Fibroblast of skin of right biceps (primary cell): Measurements from ENCODE around the gene LAMC2.
"Not testable (repeated sequence)": the region's sequence is repeated elsewhere in the genome, so short reads cannot be mapped to it uniquely, and the experiment has no call there.

Experiments used
- DNase-seq: peaks from one replicate; pipeline ENCODE4 v3.0.0-alpha.2; 2013

Gene LAMC2

DNA sequence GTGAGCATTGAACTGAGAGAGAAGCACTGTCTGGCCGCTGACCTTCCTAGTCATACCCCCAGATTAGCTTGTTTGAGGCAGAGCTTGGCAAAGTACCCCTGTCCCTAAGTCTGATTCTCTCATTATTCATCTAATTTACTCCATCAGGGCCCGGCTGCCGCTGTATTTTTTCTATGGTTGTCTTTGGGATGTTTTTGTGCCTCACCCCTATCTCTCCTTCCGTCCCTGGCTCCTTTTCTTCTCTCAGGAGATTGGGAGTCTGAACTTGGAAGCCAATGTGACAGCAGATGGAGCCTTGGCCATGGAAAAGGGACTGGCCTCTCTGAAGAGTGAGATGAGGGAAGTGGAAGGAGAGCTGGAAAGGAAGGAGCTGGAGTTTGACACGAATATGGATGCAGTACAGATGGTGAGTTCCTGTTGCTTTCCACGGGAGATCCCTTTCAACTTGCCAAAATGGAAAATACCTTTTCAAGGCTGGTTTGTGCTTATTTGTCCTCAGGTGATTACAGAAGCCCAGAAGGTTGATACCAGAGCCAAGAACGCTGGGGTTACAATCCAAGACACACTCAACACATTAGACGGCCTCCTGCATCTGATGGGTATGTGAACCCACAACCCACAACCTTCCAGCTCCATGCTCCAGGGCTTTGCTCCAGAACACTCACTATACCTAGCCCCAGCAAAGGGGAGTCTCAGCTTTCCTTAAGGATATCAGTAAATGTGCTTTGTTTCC, 53.9 kb downstream of the LAMC2 start:
- DNase-seq = no peak

- DNase-seq = no peak
Measured at GRCh38 chr1:183240526-183240825, 54.4 kb downstream of the LAMC2 start.

DNA sequence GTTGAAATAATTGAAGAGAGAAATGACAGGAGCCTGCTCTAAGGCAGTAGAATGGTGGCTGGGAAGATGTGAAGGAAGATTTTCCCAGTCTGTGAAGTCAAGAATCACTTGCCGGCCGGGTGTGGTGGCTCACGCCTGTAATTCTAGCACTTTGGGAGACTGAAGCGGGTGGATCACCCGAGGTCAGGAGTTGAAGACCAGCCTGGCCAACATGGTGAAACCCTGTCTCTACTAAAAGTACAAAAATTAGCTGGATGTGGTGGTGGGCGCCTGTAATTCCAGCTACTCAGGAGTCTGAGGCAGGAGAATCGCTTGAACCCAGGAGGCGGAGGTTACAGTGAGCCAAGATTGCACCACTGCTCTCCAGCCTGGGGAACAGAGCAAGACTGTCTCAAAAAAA, 54.8 kb downstream of the LAMC2 start:
- DNase-seq = not testable (repeated sequence)

DNA sequence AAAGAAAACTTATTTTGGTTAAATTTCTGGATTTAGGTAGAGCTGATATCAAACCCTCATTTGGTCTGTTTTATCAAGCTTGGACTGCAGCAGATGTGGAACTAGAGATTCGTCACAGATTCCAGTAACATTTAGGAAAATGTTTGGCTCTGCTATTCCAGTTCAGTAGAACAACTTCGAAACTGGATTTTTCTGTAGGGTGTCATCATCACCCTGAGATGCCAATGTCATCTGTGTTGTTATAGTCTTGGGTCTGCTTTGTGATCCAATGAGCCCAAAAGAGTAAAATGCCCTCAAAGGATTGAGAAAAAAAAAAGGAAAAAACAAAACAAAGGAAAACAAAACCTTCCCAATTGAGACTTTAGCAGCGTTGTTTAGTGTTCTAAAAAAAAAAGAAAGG, 55.4 kb downstream of the LAMC2 start:
- peak; percentile 31 for DNase-seq

DNA sequence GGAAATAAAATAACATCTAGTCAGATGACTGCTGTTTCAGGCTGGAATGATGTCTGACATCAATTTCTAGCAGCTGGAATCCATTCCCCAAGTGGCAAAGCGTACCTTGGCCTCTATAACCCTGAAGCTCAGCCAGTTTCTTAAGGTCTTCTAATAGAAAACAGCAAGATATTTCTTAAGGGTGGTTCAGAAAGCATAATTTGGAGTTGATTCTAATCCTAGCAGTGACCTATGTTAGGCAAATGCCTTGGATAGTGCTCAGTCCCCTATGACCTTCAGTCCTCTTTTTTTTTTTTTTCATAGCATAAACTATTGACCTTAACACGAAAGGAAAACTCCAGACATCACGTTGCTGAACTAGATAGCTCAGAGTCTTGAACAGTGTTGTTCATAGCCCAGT, 56.5 kb downstream of the LAMC2 start:
- DNase-seq = no peak

GRCh38 chr1:183243161-183244050, 57.3 kb downstream of the LAMC2 start:
- DNase-seq = no peak

GRCh38 chr1:183244466-183244865, 58.4 kb downstream of the LAMC2 start:
- DNase-seq = peak; percentile 84

DNA sequence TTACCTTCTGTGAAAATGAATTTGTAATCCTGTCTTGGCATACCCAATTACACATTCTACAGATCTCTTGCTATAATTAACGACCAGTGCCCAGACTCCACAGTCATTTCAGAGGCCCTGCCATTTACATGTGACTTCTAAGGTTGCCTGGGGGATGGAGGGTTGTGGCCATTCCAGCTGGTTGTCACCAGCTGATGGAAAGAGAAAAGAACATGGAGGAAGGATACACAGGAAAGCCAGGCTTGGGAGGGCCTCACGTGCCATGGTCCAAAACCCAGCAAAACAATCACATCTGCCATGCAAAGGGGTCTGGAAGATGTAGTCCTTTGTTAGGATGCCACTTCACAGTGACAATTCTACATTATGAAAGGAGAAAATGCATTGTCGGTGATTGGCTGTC, 59.3 kb downstream of the LAMC2 start:
- DNase-seq = no peak

- DNase-seq = no peak
Measured at GRCh38 chr1:183246436-183246835, 60.4 kb downstream of the LAMC2 start.

DNA sequence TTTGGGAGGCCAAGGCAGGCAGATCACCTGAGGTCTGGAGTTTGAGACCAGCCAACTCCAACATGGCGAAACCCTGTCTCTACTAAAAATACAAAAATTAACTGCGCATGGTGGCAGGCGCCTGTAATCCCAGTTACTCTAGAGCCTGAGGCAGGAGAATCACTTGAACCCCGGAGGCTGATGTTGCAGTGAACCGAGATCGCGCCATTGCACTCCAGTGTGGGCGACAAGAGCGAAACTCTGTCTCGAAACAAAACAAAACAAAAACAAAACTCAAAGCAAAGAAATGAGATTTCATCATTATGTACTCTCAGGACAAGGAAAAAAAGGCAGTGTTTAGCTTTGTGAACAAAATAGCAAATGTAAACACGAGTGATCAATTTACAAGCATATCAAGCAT, 61.0 kb downstream of the LAMC2 start:
- no peak for DNase-seq

DNA sequence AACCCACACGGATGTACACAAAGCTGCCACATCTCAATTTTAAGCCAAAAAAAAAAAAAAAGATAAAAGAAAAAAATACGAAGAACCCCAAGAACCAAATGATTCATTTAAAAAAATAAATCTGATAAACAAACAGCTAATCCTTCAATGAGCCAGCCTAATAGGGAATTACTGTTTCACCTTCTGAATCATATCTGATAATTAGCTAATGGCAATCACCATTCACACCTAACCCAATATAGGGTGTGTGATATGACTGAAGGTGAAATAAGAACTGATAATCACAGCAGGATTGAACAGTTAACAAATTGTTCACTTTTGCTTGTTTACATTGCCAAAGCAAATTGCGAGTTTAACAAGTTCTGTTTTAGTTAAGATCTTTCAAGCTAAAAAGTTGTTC, 61.4 kb downstream of the LAMC2 start:
- no peak for DNase-seq

DNA sequence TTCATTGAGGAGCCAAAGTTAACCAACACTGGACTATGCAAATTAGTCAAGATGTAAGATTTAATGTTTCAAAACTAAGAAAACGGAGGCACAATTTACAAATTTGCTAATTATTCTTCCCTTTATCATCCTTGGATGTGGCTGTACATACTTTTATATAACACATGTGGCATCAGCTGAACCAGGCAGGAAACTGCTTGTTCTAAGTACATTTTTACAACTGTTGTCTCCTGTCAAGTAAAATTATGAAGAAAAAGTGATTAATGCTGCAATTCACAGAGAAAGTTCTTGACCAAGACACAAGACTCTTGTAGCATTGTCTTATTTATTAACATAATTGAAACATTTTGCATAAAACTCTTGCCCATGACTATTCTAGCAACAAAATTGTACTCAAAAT, 61.9 kb downstream of the LAMC2 start:
- DNase-seq = no peak

DNA sequence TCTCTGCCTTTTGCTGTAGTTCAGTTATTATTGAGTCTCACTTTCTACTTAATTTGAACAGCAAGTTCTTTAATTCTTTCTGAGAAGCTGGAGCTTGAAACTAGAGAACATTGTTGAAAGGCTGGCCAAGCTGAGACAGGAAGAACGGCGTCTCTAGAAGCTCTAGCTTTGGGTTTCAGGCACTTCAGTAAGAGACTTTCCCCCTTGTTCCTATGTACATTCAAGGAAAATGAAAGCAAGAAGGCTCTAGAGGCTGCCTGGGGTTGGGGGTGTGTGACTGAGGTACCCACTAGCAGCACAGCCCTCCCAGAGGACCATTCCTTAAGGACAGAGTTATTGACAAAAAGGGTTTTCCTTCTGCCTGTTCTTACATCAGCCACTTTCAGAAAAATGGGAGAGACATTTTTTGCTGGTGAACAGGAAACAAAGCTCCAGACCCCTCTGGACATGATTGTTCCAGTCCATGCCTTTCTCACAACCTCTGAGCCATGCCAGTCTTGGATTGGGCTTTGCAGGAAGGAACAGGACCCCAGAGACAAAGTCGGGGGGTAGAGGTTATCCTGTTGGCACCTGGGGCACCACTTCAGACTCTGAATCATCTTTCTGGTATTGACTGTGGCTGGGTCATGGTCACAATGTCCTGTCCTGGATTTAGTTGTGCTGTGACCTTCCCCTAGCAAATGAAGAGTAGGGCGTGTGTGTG, 63.1 kb downstream of the LAMC2 start:
- DNase-seq = no peak

GRCh38 chr1:183249941-183250452, 63.9 kb downstream of the LAMC2 start:
- no peak for DNase-seq

- DNase-seq = no peak
Measured at GRCh38 chr1:183251101-183251958, 65.3 kb downstream of the LAMC2 start.

- no peak for DNase-seq
Measured at GRCh38 chr1:183251959-183252450, 65.9 kb downstream of the LAMC2 start.

DNA sequence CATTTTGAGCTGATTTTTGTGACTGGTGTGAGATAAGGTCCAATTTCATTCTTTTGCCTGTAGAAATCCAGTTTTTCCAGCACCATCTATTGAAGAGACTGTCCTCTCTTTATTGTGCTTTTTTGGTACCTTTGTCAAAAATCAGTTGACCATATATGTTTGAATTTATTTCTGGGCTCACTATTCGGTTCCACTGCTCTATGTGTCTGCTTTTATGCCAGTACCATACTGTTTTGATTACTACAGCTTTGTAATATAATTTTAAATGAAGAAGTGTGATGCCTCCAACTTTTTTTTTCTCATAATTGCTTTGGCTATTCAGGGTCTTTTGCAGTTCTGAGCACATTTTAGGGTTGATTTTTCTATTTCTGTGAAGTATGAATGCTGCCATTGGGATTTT, 69.0 kb downstream of the LAMC2 start:
- DNase-seq = no peak

- no peak for DNase-seq
Measured at GRCh38 chr1:183259924-183260323, 73.9 kb downstream of the LAMC2 start.

- no peak for DNase-seq
Measured at GRCh38 chr1:183262628-183263200, 76.7 kb downstream of the LAMC2 start.

GRCh38 chr1:183263886-183264602, 78.0 kb downstream of the LAMC2 start:
- DNase-seq = no peak
